GM18870 (cell line): Measurements from ENCODE around the gene PACSIN1.
"Not testable (repeated sequence)": the region's sequence is repeated elsewhere in the genome, so short reads cannot be mapped to it uniquely, and the experiment has no call there.

Source experiments
- ATAC-seq: cut with Tn5 transposase; IDR thresholded peaks from one replicate; pipeline ENCODE4 v1.9.1; 2021; ENCODE audit warnings: moderate library complexity; ENCODE audit not compliant: unreplicated experiment

Gene PACSIN1

GRCh38 chr6:34484899-34485298 lies 19.0 kb downstream of the PACSIN1 start:
- ATAC-seq, result no peak

GRCh38 chr6:34485321-34486060 lies 19.6 kb downstream of the PACSIN1 start:
- no peak for ATAC-seq

- ATAC-seq, result no peak
Measured at GRCh38 chr6:34486106-34486740, 20.3 kb downstream of the PACSIN1 start.

- not testable (repeated sequence) for ATAC-seq
Measured at GRCh38 chr6:34486886-34487285, 21.0 kb downstream of the PACSIN1 start.

- no peak for ATAC-seq
Measured at GRCh38 chr6:34487536-34487935, 21.7 kb downstream of the PACSIN1 start.

GRCh38 chr6:34489207-34489805 lies 23.4 kb downstream of the PACSIN1 start:
- no peak for ATAC-seq

GRCh38 chr6:34490390-34491090 lies 24.7 kb downstream of the PACSIN1 start:
- no peak for ATAC-seq

GRCh38 chr6:34491091-34491430 lies 25.2 kb downstream of the PACSIN1 start:
- no peak for ATAC-seq

GRCh38 chr6:34493344-34493743 lies 27.5 kb downstream of the PACSIN1 start:
- no peak for ATAC-seq

GRCh38 chr6:34494973-34495372 lies 29.1 kb downstream of the PACSIN1 start:
- no peak for ATAC-seq

GRCh38 chr6:34496103-34496685 lies 30.3 kb downstream of the PACSIN1 start:
- no peak for ATAC-seq

- no peak for ATAC-seq
Measured at GRCh38 chr6:34497411-34497810, 31.5 kb downstream of the PACSIN1 start.

GRCh38 chr6:34506718-34507117 lies 40.8 kb downstream of the PACSIN1 start:
- ATAC-seq, result no peak

- ATAC-seq, result no peak
Measured at GRCh38 chr6:34508425-34508824, 42.5 kb downstream of the PACSIN1 start.

- no peak for ATAC-seq
Measured at GRCh38 chr6:34509782-34510181, 43.9 kb downstream of the PACSIN1 start.

- no peak for ATAC-seq
Measured at GRCh38 chr6:34510299-34510698, 44.4 kb downstream of the PACSIN1 start.

GRCh38 chr6:34511214-34511914 lies 45.5 kb downstream of the PACSIN1 start:
- no peak for ATAC-seq

- no peak for ATAC-seq
Measured at GRCh38 chr6:34511915-34512737, 46.2 kb downstream of the PACSIN1 start.

GRCh38 chr6:34512738-34513115 lies 46.9 kb downstream of the PACSIN1 start:
- no peak for ATAC-seq

- ATAC-seq, result no peak
Measured at GRCh38 chr6:34513646-34514045, 47.8 kb downstream of the PACSIN1 start.
